GM12892 (cell line): ENCODE measurements around the gene TPSB2.

ENCODE experiments used
- POLR2A ChIP-seq: IDR thresholded peaks from 2 replicates; pipeline ENCODE4 v1.6.1; 2011; ENCODE audit warnings: low read depth, low read length, control low read depth
- POLR2AphosphoS5 ChIP-seq: IDR thresholded peaks from 2 replicates; pipeline ENCODE4 v1.6.1; 2011; ENCODE audit warnings: low read depth, low read length, control low read depth

GRCh38 chr16:1213231-1213630 is 16.8 kb downstream of the TPSB2 start:
- no peak for TF ChIP-seq POLR2A
- TF ChIP-seq POLR2AphosphoS5 = no peak
